Ascending aorta (tissue), 2 donors: ENCODE measurements around the gene LIPF. TPM values are rescaled to one million over a fixed set of nuclear protein-coding genes. Genes with fewer than 3 reads are reported as not detected.
"Not testable (repeated sequence)": the region's sequence is repeated elsewhere in the genome, so short reads cannot be mapped to it uniquely, and the experiment has no call there.

Experiments used
- DNase-seq, 2 donors: peaks; one replicate each; pipeline ENCODE4 v3.0.0-alpha.2; 2019; ENCODE audit warnings: low spot score in 2 of 2
- H3K27ac ChIP-seq, 2 donors: fragments of 200-600 bp; sonication (generic); one replicate each; pipeline ENCODE4 v1.5.1; 2016 to 2017; ENCODE audit warnings: mild to moderate bottlenecking in 1 of 2
- H3K27me3 ChIP-seq: fragments of 200-600 bp; sonication (generic); one replicate; pipeline ENCODE4 v1.5.1; 2017
- H3K36me3 ChIP-seq, 2 donors: fragments of 200-600 bp; sonication (generic); one replicate each; pipeline ENCODE4 v1.5.1; 2016
- H3K4me1 ChIP-seq, 2 donors: fragments of 200-600 bp; sonication (generic); one replicate each; pipeline ENCODE4 v1.5.1; 2016 to 2017; ENCODE audit warnings: mild to moderate bottlenecking in 1 of 2
- H3K4me3 ChIP-seq, 2 donors: fragments of 200-600 bp; sonication (generic); one replicate each; pipeline ENCODE4 v1.5.1; 2016 to 2017; ENCODE audit warnings: mild to moderate bottlenecking in 1 of 2
- H3K9me3 ChIP-seq, 2 donors: fragments of 200-600 bp; sonication (generic); one replicate each; pipeline ENCODE4 v1.5.1; 2016
- intact Hi-C: fragments of 100-400 bp; cut with DNase I; formaldehyde crosslinking; loops from one replicate; pipeline ENCODE4 v1.15.1; 2023
- total RNA-seq: library from RNA; depleted of rRNA; stranded (reverse); fragments of >200 nt; gene quantifications from one replicate; pipeline ENCODE4 v1.1.0, GENCODE V29; 2016
- TF ChIP-seq, protein P1 (sequence below), 3 experiments: fragments of 200-600 bp in 2 of 3; fragments of 450-650 bp in 1 of 3; sonication (generic) in 2 of 3; IDR thresholded peaks; one replicate each; pipeline ENCODE4 v1.5.1; 2016 to 2019; ENCODE audit warnings: antibody characterized with exemption in 3 of 3, mild to moderate bottlenecking in 1 of 3, moderate library complexity in 1 of 3

The LIPF gene
- total RNA-seq, 1 donor from 2014 or later: 7.1 TPM

DNA sequence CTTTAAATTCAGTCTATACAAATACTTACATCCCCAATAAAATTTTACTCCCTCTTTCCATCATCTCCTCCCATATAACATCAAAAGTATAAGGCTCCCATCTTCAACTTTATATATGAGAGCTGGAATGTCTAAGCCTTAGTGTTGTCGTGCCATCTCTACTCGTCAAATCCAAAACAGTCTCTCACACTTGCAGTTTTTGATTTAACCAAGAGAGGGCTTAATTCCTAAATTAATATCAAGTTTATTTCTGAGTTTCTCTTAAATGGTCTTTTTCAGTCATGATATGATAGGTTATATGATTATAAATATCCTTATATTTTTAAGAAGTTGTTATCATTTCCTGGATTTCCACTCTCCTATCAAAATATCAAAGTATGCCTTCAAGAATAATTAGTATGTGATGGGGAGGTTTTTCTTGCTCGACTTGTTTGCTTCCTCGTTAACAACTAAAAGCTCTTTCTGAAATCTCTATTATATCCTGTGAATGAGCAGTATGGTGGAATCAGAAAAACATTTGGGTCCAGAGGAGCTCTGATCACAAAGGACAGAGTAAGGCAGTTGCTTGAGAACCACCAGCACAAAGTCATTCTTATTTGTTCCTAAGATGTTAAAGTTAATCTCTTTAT, 29.3 kb downstream of the LIPF start:
- Histone ChIP-seq H3K27me3 (no peaks in the 10 kb centered on the region), H3K9me3 (no peaks in the 10 kb centered on the region), H3K4me1 (no peaks in the 10 kb centered on the region), H3K27ac (no peak overlapping the region), H3K4me3 (no peak overlapping the region), H3K36me3 (no peaks in the 10 kb centered on the region)
- no peak for DNase-seq
- intact Hi-C loops: no loop called here
- TF ChIP-seq, protein P1, sequence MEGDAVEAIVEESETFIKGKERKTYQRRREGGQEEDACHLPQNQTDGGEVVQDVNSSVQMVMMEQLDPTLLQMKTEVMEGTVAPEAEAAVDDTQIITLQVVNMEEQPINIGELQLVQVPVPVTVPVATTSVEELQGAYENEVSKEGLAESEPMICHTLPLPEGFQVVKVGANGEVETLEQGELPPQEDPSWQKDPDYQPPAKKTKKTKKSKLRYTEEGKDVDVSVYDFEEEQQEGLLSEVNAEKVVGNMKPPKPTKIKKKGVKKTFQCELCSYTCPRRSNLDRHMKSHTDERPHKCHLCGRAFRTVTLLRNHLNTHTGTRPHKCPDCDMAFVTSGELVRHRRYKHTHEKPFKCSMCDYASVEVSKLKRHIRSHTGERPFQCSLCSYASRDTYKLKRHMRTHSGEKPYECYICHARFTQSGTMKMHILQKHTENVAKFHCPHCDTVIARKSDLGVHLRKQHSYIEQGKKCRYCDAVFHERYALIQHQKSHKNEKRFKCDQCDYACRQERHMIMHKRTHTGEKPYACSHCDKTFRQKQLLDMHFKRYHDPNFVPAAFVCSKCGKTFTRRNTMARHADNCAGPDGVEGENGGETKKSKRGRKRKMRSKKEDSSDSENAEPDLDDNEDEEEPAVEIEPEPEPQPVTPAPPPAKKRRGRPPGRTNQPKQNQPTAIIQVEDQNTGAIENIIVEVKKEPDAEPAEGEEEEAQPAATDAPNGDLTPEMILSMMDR (IDR thresholded peaks at IDR 0.05): peak in 1 of 3 experiments; percentile 6

DNA sequence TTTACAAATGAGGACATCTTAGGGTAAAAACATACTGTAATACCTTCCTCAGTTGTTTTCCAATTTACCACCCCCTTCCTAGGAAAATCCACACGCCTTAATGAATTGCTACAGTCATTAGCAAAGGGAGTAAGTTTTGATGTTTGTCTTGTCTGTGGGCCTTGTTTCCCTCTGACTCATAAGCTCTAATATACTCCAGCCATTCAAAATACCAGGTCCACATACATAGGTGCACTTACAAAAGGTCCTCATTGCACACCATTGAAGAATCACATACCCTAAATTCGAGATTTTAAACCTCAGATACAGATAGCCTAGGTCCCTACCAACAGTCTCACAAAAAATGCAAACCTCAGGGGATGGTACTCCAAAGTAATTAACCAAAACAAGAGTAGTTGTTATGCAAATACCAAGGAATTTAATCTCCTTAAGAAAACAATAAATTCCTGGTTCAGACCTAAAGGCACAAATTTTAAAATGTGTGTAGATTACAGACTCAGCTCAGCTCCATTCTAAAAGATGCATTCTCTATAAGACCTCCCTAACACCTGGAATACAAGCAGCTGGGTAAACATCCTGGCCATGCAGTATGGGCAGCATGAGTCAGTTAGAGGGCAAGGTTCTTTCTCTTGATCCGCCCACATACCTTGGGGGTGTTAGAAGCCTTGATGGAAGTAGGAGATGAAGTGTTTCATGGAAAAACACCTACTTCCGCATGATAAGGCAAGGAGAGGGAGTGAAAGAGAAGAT, 38.8 kb downstream of the LIPF start:
- no peak overlapping the region for H3K4me3 ChIP-seq
- DNase-seq: no peak
- TF ChIP-seq, protein P1 (IDR thresholded peaks at IDR 0.05): no peak
- intact Hi-C loops: no loop called here
- H3K4me1 ChIP-seq: no peaks in the 10 kb centered on the region
- no peaks in the 10 kb centered on the region for H3K27me3 ChIP-seq
- no peaks in the 10 kb centered on the region for H3K9me3 ChIP-seq
- no peaks in the 10 kb centered on the region for H3K36me3 ChIP-seq
- H3K27ac ChIP-seq: no peak overlapping the region

GRCh38 chr10:88705958-88706357, 41.7 kb downstream of the LIPF start, which contains the start of gene LIPK:
Gene LIPK (plus strand): TSS chr10:88706249. CDS start chr10:88724544, 18,295 bp downstream.
- no peaks in the 10 kb centered on the region for H3K4me1 ChIP-seq
- no peaks in the 10 kb centered on the region for H3K9me3 ChIP-seq
- intact Hi-C loops: no loop called here
- no peaks in the 10 kb centered on the region for H3K36me3 ChIP-seq
- H3K27me3 ChIP-seq: no peaks in the 10 kb centered on the region
- TF ChIP-seq, protein P1 (IDR thresholded peaks at IDR 0.05): no peak
- no peak for DNase-seq
- no peak within 1 kb of the TSS for H3K4me3 ChIP-seq
- no peak within 1 kb of the TSS for H3K27ac ChIP-seq

- no peak for DNase-seq
- TF ChIP-seq, protein P1 (IDR thresholded peaks at IDR 0.05): no peak
- H3K27ac ChIP-seq: no peak overlapping the region
- no peaks in the 10 kb centered on the region for H3K4me1 ChIP-seq
- H3K4me3 ChIP-seq: no peak overlapping the region
- H3K27me3 ChIP-seq: no peaks in the 10 kb centered on the region
- H3K9me3 ChIP-seq: no peaks in the 10 kb centered on the region
- intact Hi-C loops: no loop called here
- no peaks in the 10 kb centered on the region for H3K36me3 ChIP-seq
Observed at GRCh38 chr10:88707429-88708155, 43.4 kb downstream of the LIPF start.

GRCh38 chr10:88709361-88709760, 45.1 kb downstream of the LIPF start:
- DNase-seq, H3K4me3 ChIP-seq, H3K4me1 ChIP-seq, H3K27me3 ChIP-seq, H3K9me3 ChIP-seq, H3K36me3 ChIP-seq, intact Hi-C loops, H3K27ac ChIP-seq: not testable (repeated sequence)

DNA sequence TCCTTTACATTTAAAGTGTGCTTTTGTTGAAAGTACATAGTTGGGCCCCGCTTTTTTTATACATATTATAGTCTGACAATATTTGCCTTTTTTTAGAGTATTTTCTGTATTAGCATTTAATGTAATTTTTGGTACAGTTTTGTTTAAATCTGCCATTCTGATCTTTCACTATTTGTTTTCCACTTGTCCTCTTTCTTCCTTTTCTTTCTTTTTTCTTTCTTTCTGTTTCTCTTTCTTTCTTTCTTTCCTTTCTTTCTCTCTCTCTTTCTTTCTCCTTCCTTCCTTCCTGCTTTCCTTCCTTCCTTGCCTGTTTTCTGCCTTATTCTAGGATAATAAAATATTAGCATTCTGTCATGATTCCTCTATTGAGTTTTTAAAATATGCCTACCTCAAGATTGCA, 51.3 kb downstream of the LIPF start:
- Histone ChIP-seq H3K4me1 (no peaks in the 10 kb centered on the region), H3K9me3 (no peaks in the 10 kb centered on the region), H3K4me3 (no peak overlapping the region), H3K36me3 (no peaks in the 10 kb centered on the region), H3K27me3 (no peaks in the 10 kb centered on the region), H3K27ac (no peak overlapping the region)
- intact Hi-C loops: no loop called here
- DNase-seq: no peak
- TF ChIP-seq, protein P1 (IDR thresholded peaks at IDR 0.05): no peak
